BE2C (cell line): ENCODE results near the gene PCBP3.

Experiments
- DNase-seq: peaks from one replicate; pipeline ENCODE4 v3.0.0-alpha.2; 2020
- H3K27me3 ChIP-seq: fragments of 250-450 bp; sonication (Bioruptor Pico); 2 replicates; pipeline ENCODE4 v1.5.1; 2020; ENCODE audit warnings: mild to moderate bottlenecking
- H3K36me3 ChIP-seq: fragments of 250-450 bp; sonication (Bioruptor Pico); 2 replicates; pipeline ENCODE4 v1.5.1; 2020; ENCODE audit warnings: mild to moderate bottlenecking
- H3K4me1 ChIP-seq: fragments of 250-450 bp; sonication (Bioruptor Pico); 2 replicates; pipeline ENCODE4 v1.5.1; 2020
- H3K4me3 ChIP-seq: 2 replicates; pipeline ENCODE4 v1.5.1; 2011; ENCODE audit warnings: low read depth, low read length
- H3K9me3 ChIP-seq: fragments of 250-450 bp; sonication (Bioruptor Pico); 2 replicates; pipeline ENCODE4 v1.5.1; 2020
- TF ChIP-seq, protein P1 (sequence below): IDR thresholded peaks from 2 replicates; pipeline ENCODE4 v1.5.1; 2012; ENCODE audit warnings: mild to moderate bottlenecking, low read depth, low read length

PCBP3 gene

DNA sequence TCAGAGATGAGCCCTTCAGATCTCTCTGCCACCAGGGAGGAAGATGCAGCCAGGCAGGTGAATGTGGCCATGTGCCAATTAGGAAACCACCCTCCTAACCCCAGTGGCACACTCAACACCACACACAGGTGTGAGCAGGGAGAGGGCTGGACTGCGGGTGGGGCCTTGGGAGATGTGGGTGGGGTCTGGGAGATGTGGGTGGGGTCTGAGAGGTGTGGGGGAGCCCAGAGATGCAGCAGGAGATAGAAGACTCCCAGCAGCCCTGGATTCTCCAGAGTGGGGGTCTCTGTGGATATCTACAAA lies 294.9 kb downstream of the PCBP3 start:
- DNase-seq: no peak
- no peaks in the 10 kb centered on the region for H3K4me1 ChIP-seq
- peaks cover 13% of the 10 kb centered on the region for H3K36me3 ChIP-seq
- H3K27me3 ChIP-seq: no peaks in the 10 kb centered on the region
- no peak overlapping the region for H3K4me3 ChIP-seq
- peaks cover 9% of the 10 kb centered on the region for H3K9me3 ChIP-seq
- TF ChIP-seq, protein P1, sequence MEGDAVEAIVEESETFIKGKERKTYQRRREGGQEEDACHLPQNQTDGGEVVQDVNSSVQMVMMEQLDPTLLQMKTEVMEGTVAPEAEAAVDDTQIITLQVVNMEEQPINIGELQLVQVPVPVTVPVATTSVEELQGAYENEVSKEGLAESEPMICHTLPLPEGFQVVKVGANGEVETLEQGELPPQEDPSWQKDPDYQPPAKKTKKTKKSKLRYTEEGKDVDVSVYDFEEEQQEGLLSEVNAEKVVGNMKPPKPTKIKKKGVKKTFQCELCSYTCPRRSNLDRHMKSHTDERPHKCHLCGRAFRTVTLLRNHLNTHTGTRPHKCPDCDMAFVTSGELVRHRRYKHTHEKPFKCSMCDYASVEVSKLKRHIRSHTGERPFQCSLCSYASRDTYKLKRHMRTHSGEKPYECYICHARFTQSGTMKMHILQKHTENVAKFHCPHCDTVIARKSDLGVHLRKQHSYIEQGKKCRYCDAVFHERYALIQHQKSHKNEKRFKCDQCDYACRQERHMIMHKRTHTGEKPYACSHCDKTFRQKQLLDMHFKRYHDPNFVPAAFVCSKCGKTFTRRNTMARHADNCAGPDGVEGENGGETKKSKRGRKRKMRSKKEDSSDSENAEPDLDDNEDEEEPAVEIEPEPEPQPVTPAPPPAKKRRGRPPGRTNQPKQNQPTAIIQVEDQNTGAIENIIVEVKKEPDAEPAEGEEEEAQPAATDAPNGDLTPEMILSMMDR: no peak

DNA sequence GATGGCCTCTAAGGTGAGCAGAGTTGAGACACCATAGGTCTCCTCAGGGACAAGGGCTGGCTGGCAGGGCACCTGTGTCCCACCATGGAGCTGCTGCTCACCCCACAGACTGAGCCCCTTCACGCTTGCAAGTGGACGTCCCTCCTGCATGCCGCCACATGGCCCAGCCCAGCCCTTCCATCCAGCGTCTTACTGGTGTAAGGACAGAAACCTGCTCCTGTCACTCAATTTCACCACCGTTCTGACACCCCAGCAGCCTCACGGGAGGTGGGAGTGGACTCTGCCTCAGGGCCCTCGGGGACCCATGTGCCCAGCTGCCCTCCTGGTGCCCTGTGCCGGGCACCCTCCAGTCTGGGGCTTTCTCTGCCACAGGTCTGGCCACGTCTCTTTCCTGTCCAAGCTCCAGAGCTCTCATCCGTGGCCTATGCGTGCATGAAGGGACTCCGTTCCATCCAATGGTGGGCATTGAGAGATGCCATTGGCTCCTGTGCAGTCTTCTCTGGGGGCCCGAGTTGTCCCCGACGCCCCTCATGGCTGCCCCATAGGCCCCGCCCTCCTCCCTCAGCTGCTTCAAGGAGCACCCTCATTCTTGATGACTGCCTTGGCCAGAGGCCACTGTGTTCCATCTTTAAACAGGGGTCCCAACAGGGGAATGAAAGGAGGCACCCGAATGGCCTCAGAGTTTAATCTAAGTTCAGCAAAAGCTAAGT lies 295.4 kb downstream of the PCBP3 start:
- peaks cover 15% of the 10 kb centered on the region for H3K36me3 ChIP-seq
- H3K4me3 ChIP-seq: no peak overlapping the region
- H3K27me3 ChIP-seq: no peaks in the 10 kb centered on the region
- TF ChIP-seq, protein P1: no peak
- no peaks in the 10 kb centered on the region for H3K4me1 ChIP-seq
- DNase-seq: no peak
- peaks cover 9% of the 10 kb centered on the region for H3K9me3 ChIP-seq

DNA sequence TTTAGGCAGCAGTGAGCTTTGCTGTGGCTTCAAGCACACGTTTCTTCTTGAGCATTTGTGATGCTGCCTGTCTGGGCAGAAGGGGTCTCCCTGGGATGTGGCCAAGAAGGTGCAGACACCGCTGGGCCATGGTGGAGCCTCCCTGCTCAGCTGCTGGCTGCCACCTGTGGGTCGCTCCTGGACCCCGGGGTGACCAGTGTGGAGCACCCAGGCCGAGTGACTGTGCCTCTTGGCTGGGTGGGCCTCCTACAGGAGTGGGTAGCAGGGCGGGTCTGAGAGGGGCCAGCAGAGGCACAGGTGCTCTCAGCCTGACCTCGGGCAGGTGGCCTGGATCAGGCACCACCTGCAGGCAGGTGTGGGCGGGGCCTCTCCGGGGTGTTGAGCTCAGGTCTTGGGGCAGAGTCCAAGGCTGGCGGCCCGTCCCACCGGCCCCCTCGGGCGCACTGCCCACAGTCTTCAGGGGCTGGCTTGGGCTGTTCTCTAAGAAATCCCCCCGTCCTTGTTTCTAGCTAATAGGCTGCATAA lies 296.1 kb downstream of the PCBP3 start:
- Histone ChIP-seq H3K4me3 (no peak overlapping the region), H3K9me3 (peaks cover 9% of the 10 kb centered on the region), H3K4me1 (no peaks in the 10 kb centered on the region), H3K36me3 (peaks cover 15% of the 10 kb centered on the region), H3K27me3 (no peaks in the 10 kb centered on the region)
- DNase-seq: no peak
- TF ChIP-seq, protein P1: no peak

DNA sequence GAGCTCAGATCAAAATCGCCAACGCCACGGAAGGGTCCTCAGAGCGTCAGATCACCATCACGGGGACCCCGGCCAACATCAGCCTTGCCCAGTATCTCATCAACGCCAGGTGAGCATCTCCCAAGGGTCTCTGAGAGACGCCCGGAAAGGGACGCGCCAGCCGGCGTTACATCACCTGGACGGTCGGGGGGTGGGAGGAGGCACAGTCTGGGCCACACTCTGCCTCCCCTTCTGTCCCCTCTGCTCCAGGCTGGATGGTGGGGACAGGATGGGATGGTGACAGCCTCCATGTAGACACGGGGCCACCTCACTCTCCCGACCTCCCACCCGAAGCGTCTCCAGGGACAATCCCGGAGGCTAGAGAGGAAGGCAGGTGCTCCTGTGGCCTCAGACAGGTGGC lies 296.6 kb downstream of the PCBP3 start:
- Histone ChIP-seq H3K27me3 (no peaks in the 10 kb centered on the region), H3K36me3 (peaks cover 15% of the 10 kb centered on the region), H3K4me3 (no peak overlapping the region), H3K9me3 (peaks cover 9% of the 10 kb centered on the region), H3K4me1 (no peaks in the 10 kb centered on the region)
- no peak for DNase-seq
- TF ChIP-seq, protein P1: no peak

DNA sequence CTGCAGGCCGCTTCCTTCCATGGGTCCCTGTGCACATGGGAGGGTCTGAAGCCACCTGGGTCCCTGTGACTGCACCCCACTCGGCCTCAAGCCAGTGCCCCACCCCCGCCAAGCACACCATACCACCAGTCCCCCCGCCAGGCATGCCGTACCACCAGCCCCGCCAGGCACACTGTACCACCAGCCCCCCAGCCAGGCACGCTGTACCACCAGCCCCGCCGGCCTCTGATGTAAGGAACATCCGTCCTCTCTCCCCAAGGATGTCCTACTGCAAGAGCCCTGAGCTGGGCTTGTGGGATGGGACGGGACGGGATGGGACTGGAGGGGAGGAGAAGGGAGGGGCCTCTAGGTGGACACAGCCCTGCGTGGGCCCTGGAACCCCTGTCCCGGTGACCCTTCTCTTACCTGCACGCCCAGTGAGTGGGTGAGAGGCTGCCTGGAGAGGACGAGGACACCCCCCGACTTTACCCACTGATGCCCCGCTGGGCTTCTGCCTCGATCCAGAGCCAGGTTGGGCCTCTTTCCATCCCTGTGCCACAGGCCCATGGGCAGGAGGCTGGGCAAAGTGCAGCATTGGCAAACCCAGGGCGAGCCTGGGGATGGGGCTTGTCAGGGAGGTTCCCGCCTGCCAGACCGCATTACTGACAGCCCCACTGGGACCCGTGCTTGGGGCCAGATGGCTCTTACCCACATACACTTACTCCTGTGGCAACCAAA lies 297.3 kb downstream of the PCBP3 start:
- peaks cover 11% of the 10 kb centered on the region for H3K36me3 ChIP-seq
- H3K9me3 ChIP-seq: peaks cover 5% of the 10 kb centered on the region
- no peak for DNase-seq
- H3K27me3 ChIP-seq: no peaks in the 10 kb centered on the region
- H3K4me3 ChIP-seq: no peak overlapping the region
- no peaks in the 10 kb centered on the region for H3K4me1 ChIP-seq
- TF ChIP-seq, protein P1: no peak

DNA sequence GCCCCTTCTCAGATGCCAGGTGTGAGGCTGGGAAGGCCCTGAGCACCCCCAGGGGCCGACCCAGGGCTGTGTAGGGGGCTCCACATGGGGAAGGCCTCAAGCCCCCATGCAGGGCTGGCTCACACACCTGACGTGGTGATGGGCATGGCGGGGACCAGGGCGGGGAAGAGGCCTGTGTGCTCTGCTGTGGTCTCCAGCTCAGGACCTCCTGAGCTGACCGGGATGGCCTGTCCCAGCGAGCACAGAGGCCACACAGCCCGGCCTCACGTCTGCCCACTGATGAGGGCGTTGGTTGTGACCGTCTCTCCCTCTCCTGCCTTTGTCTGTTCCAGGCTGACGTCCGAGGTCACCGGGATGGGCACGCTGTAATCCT lies 297.8 kb downstream of the PCBP3 start:
- TF ChIP-seq, protein P1: no peak
- Histone ChIP-seq H3K4me1 (no peaks in the 10 kb centered on the region), H3K27me3 (no peaks in the 10 kb centered on the region), H3K4me3 (no peak overlapping the region), H3K9me3 (no peaks in the 10 kb centered on the region), H3K36me3 (peaks cover 6% of the 10 kb centered on the region)
- DNase-seq: no peak
